ENCODE results near the gene CTNND2. TPM values are rescaled to one million over a fixed set of nuclear protein-coding genes. Genes with fewer than 3 reads are reported as not detected.
"Not testable (repeated sequence)": the region's sequence is repeated elsewhere in the genome, so short reads cannot be mapped to it uniquely, and the experiment has no call there.

The CTNND2 gene
- total RNA-seq, 2 donors from 2014 or later, result not detected

DNA sequence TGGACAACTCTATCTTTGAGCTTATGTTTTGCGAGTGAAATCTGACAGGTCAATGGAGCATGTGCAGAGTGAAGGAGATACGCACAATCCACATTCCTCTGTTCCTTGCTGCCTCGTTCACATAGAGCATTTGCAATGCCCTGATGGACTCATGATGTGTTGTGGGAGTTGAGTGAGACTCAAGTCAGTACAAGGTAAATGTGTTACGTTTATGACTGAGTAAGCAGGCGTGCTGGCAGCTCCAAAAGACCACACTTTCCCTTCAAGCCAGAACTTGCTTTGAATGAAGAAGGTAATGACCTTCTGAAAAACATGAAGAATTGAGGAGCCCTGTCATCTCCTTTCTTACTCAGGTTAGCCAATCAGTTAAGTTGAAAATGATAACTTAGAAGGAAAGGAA lies 477.8 kb downstream of the CTNND2 start:
- DNase-seq (ENCODE audit: low spot score), result no peak
- H3K36me3 ChIP-seq, result no peaks in the 10 kb centered on the region
- no peaks in the 10 kb centered on the region for H3K27me3 ChIP-seq (replicated peaks; ENCODE audit: insufficient read depth)
- ATAC-seq (ENCODE audit: insufficient number of reproducible peaks, low FRiP score, low read depth), result no peak
- no peak overlapping the region for H3K4me3 ChIP-seq
- no peaks in the 10 kb centered on the region for H3K4me1 ChIP-seq (ENCODE audit: control insufficient read depth in 1 of 2, low read depth in 2 of 2)
- TF ChIP-seq, protein P1, sequence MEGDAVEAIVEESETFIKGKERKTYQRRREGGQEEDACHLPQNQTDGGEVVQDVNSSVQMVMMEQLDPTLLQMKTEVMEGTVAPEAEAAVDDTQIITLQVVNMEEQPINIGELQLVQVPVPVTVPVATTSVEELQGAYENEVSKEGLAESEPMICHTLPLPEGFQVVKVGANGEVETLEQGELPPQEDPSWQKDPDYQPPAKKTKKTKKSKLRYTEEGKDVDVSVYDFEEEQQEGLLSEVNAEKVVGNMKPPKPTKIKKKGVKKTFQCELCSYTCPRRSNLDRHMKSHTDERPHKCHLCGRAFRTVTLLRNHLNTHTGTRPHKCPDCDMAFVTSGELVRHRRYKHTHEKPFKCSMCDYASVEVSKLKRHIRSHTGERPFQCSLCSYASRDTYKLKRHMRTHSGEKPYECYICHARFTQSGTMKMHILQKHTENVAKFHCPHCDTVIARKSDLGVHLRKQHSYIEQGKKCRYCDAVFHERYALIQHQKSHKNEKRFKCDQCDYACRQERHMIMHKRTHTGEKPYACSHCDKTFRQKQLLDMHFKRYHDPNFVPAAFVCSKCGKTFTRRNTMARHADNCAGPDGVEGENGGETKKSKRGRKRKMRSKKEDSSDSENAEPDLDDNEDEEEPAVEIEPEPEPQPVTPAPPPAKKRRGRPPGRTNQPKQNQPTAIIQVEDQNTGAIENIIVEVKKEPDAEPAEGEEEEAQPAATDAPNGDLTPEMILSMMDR (IDR thresholded peaks at IDR 0.05), result no peak
- no peak overlapping the region for H3K27ac ChIP-seq
- H3K9me3 ChIP-seq, result no peaks in the 10 kb centered on the region

DNA sequence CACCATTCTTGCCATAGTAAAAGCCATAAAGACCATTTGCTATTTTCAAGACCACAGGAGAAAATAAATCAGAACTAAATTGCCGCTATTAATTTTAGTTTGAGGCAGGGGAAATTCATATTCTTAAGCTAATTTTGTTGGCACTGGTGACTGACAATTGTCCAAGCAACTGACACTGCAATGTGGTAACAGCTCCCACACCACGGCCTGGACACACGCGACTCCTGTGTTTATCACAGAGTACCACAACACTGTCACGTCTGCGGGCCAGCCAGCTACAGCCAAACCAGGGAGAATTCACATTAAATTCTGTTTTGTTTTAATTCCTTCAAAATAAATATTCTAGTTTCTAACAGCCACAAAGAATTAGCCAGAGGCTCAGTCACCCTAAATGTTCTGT lies 481.9 kb downstream of the CTNND2 start:
- no peak for ATAC-seq (ENCODE audit: insufficient number of reproducible peaks, low FRiP score, low read depth)
- Histone ChIP-seq H3K27me3 (replicated peaks; ENCODE audit: insufficient read depth) (no peaks in the 10 kb centered on the region), H3K9me3 (no peaks in the 10 kb centered on the region), H3K27ac (no peak overlapping the region), H3K36me3 (no peaks in the 10 kb centered on the region), H3K4me1 (ENCODE audit: control insufficient read depth in 1 of 2, low read depth in 2 of 2) (no peaks in the 10 kb centered on the region), H3K4me3 (no peak overlapping the region)
- no peak for DNase-seq (ENCODE audit: low spot score)
- TF ChIP-seq, protein P1 (IDR thresholded peaks at IDR 0.05), result no peak

DNA sequence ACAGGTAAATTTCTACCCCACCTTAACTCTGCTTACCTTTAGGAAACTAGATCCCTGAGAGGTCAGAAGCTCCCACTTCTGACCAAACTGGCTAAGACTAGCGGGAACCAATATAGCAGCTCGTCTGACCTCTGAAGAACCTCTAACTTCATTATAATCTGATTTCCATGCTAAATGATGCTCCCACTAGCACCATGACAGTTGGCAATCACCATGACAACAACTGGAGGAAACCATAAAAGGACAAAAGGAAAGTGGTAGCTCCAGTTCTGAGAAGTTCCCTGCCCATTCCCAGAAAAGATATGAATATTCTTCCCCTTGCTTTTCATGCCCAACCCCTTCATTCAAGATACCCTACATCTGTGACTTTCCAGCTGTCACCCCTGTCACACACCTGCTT lies 483.3 kb downstream of the CTNND2 start:
- H3K36me3 ChIP-seq, result no peaks in the 10 kb centered on the region
- H3K27ac ChIP-seq, result no peak overlapping the region
- ATAC-seq (ENCODE audit: insufficient number of reproducible peaks, low FRiP score, low read depth) (no peak), DNase-seq (ENCODE audit: low spot score) (no peak)
- TF ChIP-seq, protein P1 (IDR thresholded peaks at IDR 0.05), result no peak
- no peaks in the 10 kb centered on the region for H3K27me3 ChIP-seq (replicated peaks; ENCODE audit: insufficient read depth)
- no peaks in the 10 kb centered on the region for H3K9me3 ChIP-seq
- no peaks in the 10 kb centered on the region for H3K4me1 ChIP-seq (ENCODE audit: control insufficient read depth in 1 of 2, low read depth in 2 of 2)
- no peak overlapping the region for H3K4me3 ChIP-seq

DNA sequence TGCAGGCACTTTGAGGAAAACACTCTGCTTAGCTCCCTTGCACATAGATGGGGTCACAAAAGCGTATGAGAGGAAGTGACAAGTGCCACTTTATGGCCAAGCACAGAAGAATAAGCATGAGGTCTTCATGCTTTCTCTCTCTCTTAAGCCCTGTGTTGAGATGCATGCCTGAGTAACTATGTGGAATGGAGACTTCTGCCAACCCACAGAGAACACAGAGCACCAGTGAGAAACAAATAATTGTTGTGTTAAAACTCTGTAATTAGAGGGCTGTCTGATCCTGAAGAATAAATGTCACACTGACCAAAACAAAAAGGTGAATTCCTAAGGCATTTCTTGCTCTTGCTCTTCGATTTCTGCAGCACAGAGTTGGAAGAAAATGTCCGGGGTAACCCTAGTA lies 488.5 kb downstream of the CTNND2 start:
- TF ChIP-seq, protein P1 (IDR thresholded peaks at IDR 0.05), result no peak
- no peak overlapping the region for H3K27ac ChIP-seq
- no peaks in the 10 kb centered on the region for H3K36me3 ChIP-seq
- no peaks in the 10 kb centered on the region for H3K27me3 ChIP-seq (replicated peaks; ENCODE audit: insufficient read depth)
- DNase-seq (ENCODE audit: low spot score) (no peak), ATAC-seq (ENCODE audit: insufficient number of reproducible peaks, low FRiP score, low read depth) (no peak)
- no peaks in the 10 kb centered on the region for H3K9me3 ChIP-seq
- no peaks in the 10 kb centered on the region for H3K4me1 ChIP-seq (ENCODE audit: control insufficient read depth in 1 of 2, low read depth in 2 of 2)
- no peak overlapping the region for H3K4me3 ChIP-seq

DNA sequence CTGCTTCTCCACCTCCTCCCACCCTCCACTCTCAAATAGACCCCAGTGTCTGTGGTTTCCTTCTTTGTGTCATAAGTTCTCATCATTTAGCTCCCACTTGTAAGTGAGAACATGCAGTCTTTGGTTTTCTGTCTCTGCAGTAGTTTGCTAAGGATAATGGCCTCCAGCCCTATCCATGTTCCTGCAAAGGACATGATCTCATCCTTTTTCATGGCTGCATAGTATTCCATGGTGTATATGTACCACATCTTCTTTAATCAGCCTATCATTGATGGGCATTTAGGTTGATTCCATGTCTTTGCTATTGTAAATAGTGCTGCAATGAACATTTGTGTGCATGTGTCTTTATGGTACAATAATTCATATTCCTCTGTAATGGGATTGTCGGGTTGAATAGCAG lies 489.5 kb downstream of the CTNND2 start:
- H3K27ac ChIP-seq; H3K4me1 ChIP-seq (ENCODE audit: control insufficient read depth in 1 of 2, low read depth in 2 of 2); H3K4me3 ChIP-seq; H3K27me3 ChIP-seq (replicated peaks; ENCODE audit: insufficient read depth); ATAC-seq (ENCODE audit: insufficient number of reproducible peaks, low FRiP score, low read depth); H3K36me3 ChIP-seq; DNase-seq (ENCODE audit: low spot score); H3K9me3 ChIP-seq: not testable (repeated sequence)

DNA sequence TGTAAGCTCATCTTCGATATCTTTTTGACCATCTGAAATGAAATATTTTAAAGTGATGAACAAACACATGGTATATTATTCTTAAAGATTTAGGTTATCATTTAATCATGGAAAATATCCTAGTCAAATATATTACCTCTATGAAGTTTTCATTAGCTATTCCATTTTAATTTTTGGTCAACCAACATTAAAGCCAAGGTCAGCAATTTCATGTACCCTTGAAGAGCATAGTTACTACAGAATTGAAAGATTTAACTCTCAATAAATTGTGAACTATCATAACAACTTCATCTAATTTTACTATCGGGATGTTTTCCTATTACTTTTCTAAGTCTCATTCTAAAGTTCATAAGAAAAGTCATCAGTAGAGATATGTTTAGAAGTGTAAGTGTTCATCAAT lies 492.6 kb downstream of the CTNND2 start:
- no peak for ATAC-seq (ENCODE audit: insufficient number of reproducible peaks, low FRiP score, low read depth)

More for the DNA sequence above, 492.6 kb downstream of the CTNND2 start:
- H3K9me3 ChIP-seq, result no peaks in the 10 kb centered on the region
- TF ChIP-seq, protein P1 (IDR thresholded peaks at IDR 0.05), result no peak
- no peaks in the 10 kb centered on the region for H3K36me3 ChIP-seq
- no peak for DNase-seq (ENCODE audit: low spot score)
- H3K4me1 ChIP-seq (ENCODE audit: control insufficient read depth in 1 of 2, low read depth in 2 of 2), result no peaks in the 10 kb centered on the region
- no peak overlapping the region for H3K4me3 ChIP-seq
- no peak overlapping the region for H3K27ac ChIP-seq
- H3K27me3 ChIP-seq (replicated peaks; ENCODE audit: insufficient read depth), result no peaks in the 10 kb centered on the region

All from thoracic aorta (tissue), 2 donors.